A549 (cell line): ENCODE measurements around the gene DIP2C.

Source experiments
- BCL3 ChIP-seq: fragments of >200 bp; sonication (Bioruptor Twin); formaldehyde crosslinking; IDR thresholded peaks from 3 replicates; pipeline ENCODE4 v1.6.1; 2016
- CHD2 ChIP-seq: fragments of 150-350 bp; IDR thresholded peaks from 2 replicates; pipeline ENCODE4 v1.6.1; 2014; ENCODE audit warnings: low read length; ENCODE audit not compliant: partially characterized antibody
- CHD4 ChIP-seq: fragments of 200-600 bp; sonication (generic); IDR thresholded peaks from 2 replicates; pipeline ENCODE4 v1.6.1; 2016; ENCODE audit warnings: antibody characterized with exemption, mild to moderate bottlenecking, borderline replicate concordance
- CTCF ChIP-seq: fragments of >200 bp; sonication (Bioruptor Twin); formaldehyde crosslinking; IDR thresholded peaks from 3 replicates; pipeline ENCODE4 v1.5.1; 2016
- EP300 ChIP-seq, 2 experiments: fragments of >200 bp; sonication (Bioruptor Twin); formaldehyde crosslinking; IDR thresholded peaks; 2 replicates in 1 of 2; 3 replicates in 1 of 2; pipeline ENCODE4 v1.6.1; 2016 to 2017
- ESRRA ChIP-seq: fragments of 150-350 bp; IDR thresholded peaks from 2 replicates; pipeline ENCODE4 v1.6.1; 2014; ENCODE audit warnings: mild to moderate bottlenecking, low read length, borderline replicate concordance
- JUN ChIP-seq, 2 experiments: fragments of >200 bp; sonication (Bioruptor Twin); formaldehyde crosslinking; IDR thresholded peaks; 2 replicates in 1 of 2; 3 replicates in 1 of 2; pipeline ENCODE4 v1.6.1; 2016 to 2017
- MAFK ChIP-seq: fragments of 450-650 bp; IDR thresholded peaks from 2 replicates; pipeline ENCODE4 v1.6.1; 2014; ENCODE audit not compliant: partially characterized antibody
- MAX ChIP-seq: IDR thresholded peaks from 2 replicates; pipeline ENCODE4 v1.6.1; 2012
- PHF8 ChIP-seq: fragments of 200-600 bp; sonication (generic); IDR thresholded peaks from 2 replicates; pipeline ENCODE4 v1.6.1; 2016; ENCODE audit warnings: low read depth, mild to moderate bottlenecking, antibody characterized with exemption, moderate library complexity, borderline replicate concordance
- POLR2A ChIP-seq: IDR thresholded peaks from 2 replicates; pipeline ENCODE4 v1.6.1; 2012; ENCODE audit warnings: mild to moderate bottlenecking, low read length
- POLR2AphosphoS2 ChIP-seq: conservative IDR thresholded peaks from 2 replicates; pipeline ENCODE4 v1.6.1; 2012; ENCODE audit warnings: low read length, improper control_type of control experiment, inconsistent platforms
- SMC3 ChIP-seq: fragments of >200 bp; sonication (Bioruptor Twin); formaldehyde crosslinking; IDR thresholded peaks from 3 replicates; pipeline ENCODE4 v1.6.1; 2018; ENCODE audit warnings: inconsistent platforms
- TF ChIP-seq, protein P1 (sequence below): fragments of 200-600 bp; sonication (generic); IDR thresholded peaks from 2 replicates; pipeline ENCODE4 v1.6.1; 2016; ENCODE audit warnings: antibody characterized with exemption, mild to moderate bottlenecking, moderate library complexity

- TF ChIP-seq, protein P1, sequence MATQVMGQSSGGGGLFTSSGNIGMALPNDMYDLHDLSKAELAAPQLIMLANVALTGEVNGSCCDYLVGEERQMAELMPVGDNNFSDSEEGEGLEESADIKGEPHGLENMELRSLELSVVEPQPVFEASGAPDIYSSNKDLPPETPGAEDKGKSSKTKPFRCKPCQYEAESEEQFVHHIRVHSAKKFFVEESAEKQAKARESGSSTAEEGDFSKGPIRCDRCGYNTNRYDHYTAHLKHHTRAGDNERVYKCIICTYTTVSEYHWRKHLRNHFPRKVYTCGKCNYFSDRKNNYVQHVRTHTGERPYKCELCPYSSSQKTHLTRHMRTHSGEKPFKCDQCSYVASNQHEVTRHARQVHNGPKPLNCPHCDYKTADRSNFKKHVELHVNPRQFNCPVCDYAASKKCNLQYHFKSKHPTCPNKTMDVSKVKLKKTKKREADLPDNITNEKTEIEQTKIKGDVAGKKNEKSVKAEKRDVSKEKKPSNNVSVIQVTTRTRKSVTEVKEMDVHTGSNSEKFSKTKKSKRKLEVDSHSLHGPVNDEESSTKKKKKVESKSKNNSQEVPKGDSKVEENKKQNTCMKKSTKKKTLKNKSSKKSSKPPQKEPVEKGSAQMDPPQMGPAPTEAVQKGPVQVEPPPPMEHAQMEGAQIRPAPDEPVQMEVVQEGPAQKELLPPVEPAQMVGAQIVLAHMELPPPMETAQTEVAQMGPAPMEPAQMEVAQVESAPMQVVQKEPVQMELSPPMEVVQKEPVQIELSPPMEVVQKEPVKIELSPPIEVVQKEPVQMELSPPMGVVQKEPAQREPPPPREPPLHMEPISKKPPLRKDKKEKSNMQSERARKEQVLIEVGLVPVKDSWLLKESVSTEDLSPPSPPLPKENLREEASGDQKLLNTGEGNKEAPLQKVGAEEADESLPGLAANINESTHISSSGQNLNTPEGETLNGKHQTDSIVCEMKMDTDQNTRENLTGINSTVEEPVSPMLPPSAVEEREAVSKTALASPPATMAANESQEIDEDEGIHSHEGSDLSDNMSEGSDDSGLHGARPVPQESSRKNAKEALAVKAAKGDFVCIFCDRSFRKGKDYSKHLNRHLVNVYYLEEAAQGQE: no peak
- TF ChIP-seq ESRRA: no peak
- TF ChIP-seq CTCF: no peak
- TF ChIP-seq EP300 (IDR thresholded peaks at IDR 0.05): no peak
- TF ChIP-seq CHD4: no peak
- TF ChIP-seq MAX: no peak
- TF ChIP-seq JUN (IDR thresholded peaks at IDR 0.05): no peak
- TF ChIP-seq PHF8: no peak
- no peak for TF ChIP-seq MAFK
- TF ChIP-seq BCL3: no peak
- no peak for TF ChIP-seq POLR2AphosphoS2
- TF ChIP-seq SMC3: no peak
- no peak for TF ChIP-seq CHD2
- no peak for TF ChIP-seq POLR2A
Observed at GRCh38 chr10:722281-723060, 33.0 kb upstream of the DIP2C start.
